Measurements from ENCODE around the gene KLF17. TPM values are rescaled to one million over a fixed set of nuclear protein-coding genes. Genes with fewer than 3 reads are reported as not detected.

The KLF17 gene
- total and polyA plus RNA-seq, 4 donors: not detected

DNA sequence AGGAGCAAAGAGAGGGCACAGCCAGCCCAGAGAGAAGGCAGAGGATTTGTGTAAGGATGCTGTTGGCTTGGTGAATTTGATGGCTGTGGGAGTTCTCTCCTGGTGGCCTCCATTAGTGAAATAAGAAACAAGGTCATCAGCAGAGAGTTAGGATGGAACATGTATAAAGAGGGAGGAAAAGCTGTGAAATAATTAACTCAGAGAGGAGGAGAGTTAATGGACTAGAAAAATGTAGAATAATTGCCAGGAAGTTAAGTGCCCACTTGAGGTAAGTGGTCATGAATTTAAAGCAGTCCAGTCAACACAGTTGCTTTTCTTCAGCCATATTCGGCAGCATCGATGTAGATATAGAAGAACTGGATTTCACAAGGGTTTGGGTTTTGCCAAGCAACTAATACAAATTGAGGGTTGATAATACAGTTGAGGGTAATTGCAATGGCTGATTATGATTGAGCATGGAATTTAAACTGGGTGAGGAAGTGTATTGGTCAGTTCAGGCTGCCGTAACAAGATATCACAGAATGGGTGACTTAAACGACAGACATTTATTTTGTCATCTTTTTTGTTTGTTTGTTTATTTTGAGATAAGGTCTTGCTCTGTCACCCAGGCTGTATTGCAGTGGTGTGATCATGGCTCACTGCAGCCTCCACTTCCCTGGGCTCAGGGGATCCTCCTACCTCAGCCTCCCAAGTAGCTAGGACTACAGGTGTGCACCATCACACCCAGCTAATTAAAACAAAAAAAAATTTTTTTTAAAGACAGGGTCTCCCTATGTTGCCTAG, 31.7 kb upstream of the KLF17 start:
- H3K4me3 ChIP-seq (ENCODE audit: low read depth in 1 of 3, low read length in 3 of 3): no peak overlapping the region
- DNase-seq (ENCODE audit: low spot score): no peak
- WGBS: 86% methylated on average over 4 of the region's 4 CpGs
- H3K27me3 ChIP-seq (ENCODE audit: control insufficient read depth in 4 of 4, insufficient read depth in 4 of 4, low read length in 3 of 4): peaks cover 0 to 4% (median 0%) of the 10 kb centered on the region in 4 donors
- TF ChIP-seq HNF4G (IDR thresholded peaks at IDR 0.05): no peak
- TF ChIP-seq, protein P1, sequence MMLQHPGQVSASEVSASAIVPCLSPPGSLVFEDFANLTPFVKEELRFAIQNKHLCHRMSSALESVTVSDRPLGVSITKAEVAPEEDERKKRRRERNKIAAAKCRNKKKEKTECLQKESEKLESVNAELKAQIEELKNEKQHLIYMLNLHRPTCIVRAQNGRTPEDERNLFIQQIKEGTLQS (IDR thresholded peaks at IDR 0.05): no peak
- no peak for TF ChIP-seq SP1 (IDR thresholded peaks at IDR 0.05)
- TF ChIP-seq JUND (IDR thresholded peaks at IDR 0.05): no peak
- no peak overlapping the region for H3K9ac ChIP-seq (ENCODE audit: low read depth in 1 of 2, low read length in 2 of 2)
- H3K4me1 ChIP-seq (ENCODE audit: control insufficient read depth in 4 of 4, insufficient read depth in 4 of 4, low read length in 3 of 4): no peaks in the 10 kb centered on the region
- no peaks in the 10 kb centered on the region for H3K36me3 ChIP-seq (ENCODE audit: control insufficient read depth in 4 of 4, insufficient read depth in 3 of 4, low read depth in 1 of 4, low read length in 3 of 4)
- H3K9me3 ChIP-seq (ENCODE audit: control insufficient read depth in 4 of 4, low read length in 3 of 4): no peaks in the 10 kb centered on the region
- H3K27ac ChIP-seq (ENCODE audit: low read depth in 1 of 2, low read length in 2 of 2): no peak overlapping the region

DNA sequence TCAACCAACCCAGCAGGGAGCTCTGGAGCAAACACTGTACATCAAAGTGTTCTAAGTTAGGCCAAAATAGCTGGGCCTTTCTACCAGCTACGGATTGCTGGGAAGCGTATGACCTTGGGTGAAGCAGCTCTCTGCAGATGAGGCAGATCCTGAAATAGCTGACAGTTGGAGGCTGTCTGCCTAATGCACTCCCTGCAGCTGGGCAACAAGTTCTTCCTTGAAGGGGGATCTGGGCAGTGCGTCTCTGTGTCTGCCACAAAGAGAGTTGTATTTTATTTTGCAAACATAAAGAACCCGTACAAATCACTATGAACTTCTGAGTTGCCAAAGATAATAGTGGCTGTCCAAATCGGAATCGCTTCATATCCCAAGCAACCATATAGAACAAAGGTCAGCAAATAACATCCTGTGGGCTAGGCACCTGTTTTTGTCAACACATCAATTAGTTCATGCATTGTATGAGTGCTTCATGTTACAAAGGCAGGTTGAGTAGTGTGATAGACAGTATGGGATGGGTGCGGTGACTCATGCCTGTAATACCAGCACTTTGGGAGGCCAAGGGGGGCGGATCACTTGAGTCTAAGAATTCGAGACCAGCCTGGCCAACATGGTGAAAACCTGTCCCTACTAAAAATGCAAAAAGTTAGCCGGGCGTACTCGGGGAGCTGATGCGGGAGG, 29.1 kb upstream of the KLF17 start:
- DNase-seq (ENCODE audit: low spot score): no peak
- no peak overlapping the region for H3K27ac ChIP-seq (ENCODE audit: low read depth in 1 of 2, low read length in 2 of 2)
- H3K4me3 ChIP-seq (ENCODE audit: low read depth in 1 of 3, low read length in 3 of 3): no peak overlapping the region
- TF ChIP-seq JUND (IDR thresholded peaks at IDR 0.05) (no peak), HNF4A (conservative IDR thresholded peaks at IDR 0.05) (no peak), GABPA (IDR thresholded peaks at IDR 0.05 in 1 of 2, conservative IDR thresholded peaks at IDR 0.05 in 1 of 2) (no peak), RXRA (IDR thresholded peaks at IDR 0.05) (no peak), EGR1 (IDR thresholded peaks at IDR 0.05; ENCODE audit: low read depth in 2 of 2) (no peak), RAD21 (IDR thresholded peaks at IDR 0.05) (no peak), FOXA2 (IDR thresholded peaks at IDR 0.05) (no peak), NR2F2 (IDR thresholded peaks at IDR 0.05) (no peak), TAF1 (conservative IDR thresholded peaks at IDR 0.05) (no peak), FOXA1 (IDR thresholded peaks at IDR 0.05) (no peak), HNF4G (IDR thresholded peaks at IDR 0.05) (no peak), SP1 (IDR thresholded peaks at IDR 0.05) (no peak)
- TF ChIP-seq, protein P2, sequence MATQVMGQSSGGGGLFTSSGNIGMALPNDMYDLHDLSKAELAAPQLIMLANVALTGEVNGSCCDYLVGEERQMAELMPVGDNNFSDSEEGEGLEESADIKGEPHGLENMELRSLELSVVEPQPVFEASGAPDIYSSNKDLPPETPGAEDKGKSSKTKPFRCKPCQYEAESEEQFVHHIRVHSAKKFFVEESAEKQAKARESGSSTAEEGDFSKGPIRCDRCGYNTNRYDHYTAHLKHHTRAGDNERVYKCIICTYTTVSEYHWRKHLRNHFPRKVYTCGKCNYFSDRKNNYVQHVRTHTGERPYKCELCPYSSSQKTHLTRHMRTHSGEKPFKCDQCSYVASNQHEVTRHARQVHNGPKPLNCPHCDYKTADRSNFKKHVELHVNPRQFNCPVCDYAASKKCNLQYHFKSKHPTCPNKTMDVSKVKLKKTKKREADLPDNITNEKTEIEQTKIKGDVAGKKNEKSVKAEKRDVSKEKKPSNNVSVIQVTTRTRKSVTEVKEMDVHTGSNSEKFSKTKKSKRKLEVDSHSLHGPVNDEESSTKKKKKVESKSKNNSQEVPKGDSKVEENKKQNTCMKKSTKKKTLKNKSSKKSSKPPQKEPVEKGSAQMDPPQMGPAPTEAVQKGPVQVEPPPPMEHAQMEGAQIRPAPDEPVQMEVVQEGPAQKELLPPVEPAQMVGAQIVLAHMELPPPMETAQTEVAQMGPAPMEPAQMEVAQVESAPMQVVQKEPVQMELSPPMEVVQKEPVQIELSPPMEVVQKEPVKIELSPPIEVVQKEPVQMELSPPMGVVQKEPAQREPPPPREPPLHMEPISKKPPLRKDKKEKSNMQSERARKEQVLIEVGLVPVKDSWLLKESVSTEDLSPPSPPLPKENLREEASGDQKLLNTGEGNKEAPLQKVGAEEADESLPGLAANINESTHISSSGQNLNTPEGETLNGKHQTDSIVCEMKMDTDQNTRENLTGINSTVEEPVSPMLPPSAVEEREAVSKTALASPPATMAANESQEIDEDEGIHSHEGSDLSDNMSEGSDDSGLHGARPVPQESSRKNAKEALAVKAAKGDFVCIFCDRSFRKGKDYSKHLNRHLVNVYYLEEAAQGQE (IDR thresholded peaks at IDR 0.05): no peak
- TF ChIP-seq, protein P3, sequence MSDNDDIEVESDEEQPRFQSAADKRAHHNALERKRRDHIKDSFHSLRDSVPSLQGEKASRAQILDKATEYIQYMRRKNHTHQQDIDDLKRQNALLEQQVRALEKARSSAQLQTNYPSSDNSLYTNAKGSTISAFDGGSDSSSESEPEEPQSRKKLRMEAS (IDR thresholded peaks at IDR 0.05): no peak
- TF ChIP-seq, protein P4, sequence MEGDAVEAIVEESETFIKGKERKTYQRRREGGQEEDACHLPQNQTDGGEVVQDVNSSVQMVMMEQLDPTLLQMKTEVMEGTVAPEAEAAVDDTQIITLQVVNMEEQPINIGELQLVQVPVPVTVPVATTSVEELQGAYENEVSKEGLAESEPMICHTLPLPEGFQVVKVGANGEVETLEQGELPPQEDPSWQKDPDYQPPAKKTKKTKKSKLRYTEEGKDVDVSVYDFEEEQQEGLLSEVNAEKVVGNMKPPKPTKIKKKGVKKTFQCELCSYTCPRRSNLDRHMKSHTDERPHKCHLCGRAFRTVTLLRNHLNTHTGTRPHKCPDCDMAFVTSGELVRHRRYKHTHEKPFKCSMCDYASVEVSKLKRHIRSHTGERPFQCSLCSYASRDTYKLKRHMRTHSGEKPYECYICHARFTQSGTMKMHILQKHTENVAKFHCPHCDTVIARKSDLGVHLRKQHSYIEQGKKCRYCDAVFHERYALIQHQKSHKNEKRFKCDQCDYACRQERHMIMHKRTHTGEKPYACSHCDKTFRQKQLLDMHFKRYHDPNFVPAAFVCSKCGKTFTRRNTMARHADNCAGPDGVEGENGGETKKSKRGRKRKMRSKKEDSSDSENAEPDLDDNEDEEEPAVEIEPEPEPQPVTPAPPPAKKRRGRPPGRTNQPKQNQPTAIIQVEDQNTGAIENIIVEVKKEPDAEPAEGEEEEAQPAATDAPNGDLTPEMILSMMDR (IDR thresholded peaks at IDR 0.05; ENCODE audit: low read depth, low read length, missing input control): no peak
- TF ChIP-seq, protein P5, sequence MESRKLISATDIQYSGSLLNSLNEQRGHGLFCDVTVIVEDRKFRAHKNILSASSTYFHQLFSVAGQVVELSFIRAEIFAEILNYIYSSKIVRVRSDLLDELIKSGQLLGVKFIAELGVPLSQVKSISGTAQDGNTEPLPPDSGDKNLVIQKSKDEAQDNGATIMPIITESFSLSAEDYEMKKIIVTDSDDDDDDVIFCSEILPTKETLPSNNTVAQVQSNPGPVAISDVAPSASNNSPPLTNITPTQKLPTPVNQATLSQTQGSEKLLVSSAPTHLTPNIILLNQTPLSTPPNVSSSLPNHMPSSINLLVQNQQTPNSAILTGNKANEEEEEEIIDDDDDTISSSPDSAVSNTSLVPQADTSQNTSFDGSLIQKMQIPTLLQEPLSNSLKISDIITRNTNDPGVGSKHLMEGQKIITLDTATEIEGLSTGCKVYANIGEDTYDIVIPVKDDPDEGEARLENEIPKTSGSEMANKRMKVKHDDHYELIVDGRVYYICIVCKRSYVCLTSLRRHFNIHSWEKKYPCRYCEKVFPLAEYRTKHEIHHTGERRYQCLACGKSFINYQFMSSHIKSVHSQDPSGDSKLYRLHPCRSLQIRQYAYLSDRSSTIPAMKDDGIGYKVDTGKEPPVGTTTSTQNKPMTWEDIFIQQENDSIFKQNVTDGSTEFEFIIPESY (IDR thresholded peaks at IDR 0.05): no peak
- peaks cover 0 to 4% (median 0%) of the 10 kb centered on the region in 4 donors for H3K27me3 ChIP-seq (ENCODE audit: control insufficient read depth in 4 of 4, insufficient read depth in 4 of 4, low read length in 3 of 4)
- H3K36me3 ChIP-seq (ENCODE audit: control insufficient read depth in 4 of 4, insufficient read depth in 3 of 4, low read depth in 1 of 4, low read length in 3 of 4): no peaks in the 10 kb centered on the region
- H3K9ac ChIP-seq (ENCODE audit: low read depth in 1 of 2, low read length in 2 of 2): no peak overlapping the region
- 84% methylated on average over 13 of the region's 13 CpGs for WGBS
- no peaks in the 10 kb centered on the region for H3K9me3 ChIP-seq (ENCODE audit: control insufficient read depth in 4 of 4, low read length in 3 of 4)
- H3K4me1 ChIP-seq (ENCODE audit: control insufficient read depth in 4 of 4, insufficient read depth in 4 of 4, low read length in 3 of 4): no peaks in the 10 kb centered on the region
